ENCODE results near the gene DHRS11. TPM values are rescaled to one million over a fixed set of nuclear protein-coding genes. Genes with fewer than 3 reads are reported as not detected.

Gene DHRS11
- total and polyA plus RNA-seq, 2 of the 4 experiments (the other 2 are of a cell fraction): 7.0 to 14.5 TPM

GRCh38 chr17:36601303-36602029, 9.8 kb downstream of the DHRS11 start, which contains the start of gene MRM1:
TSS of gene MRM1 (plus strand) at chr17:36601583. CDS start at chr17:36601811, 228 bp downstream.
- Histone ChIP-seq H3K18ac (ENCODE audit: low read depth, low read length) (peak within 1 kb of the TSS; percentile 31), H3K9me3 (ENCODE audit: control insufficient read depth, insufficient read depth, low read length) (no peaks in the 10 kb centered on the region), H2AK9ac (replicated peaks; ENCODE audit: low read depth, low read length, poor library complexity) (peak within 1 kb of the TSS; percentile 63), H3K79me1 (ENCODE audit: low read depth in 1 of 2, low read length in 2 of 2) (peaks cover 27 to 59% of the 10 kb centered on the region in 2 experiments; a peak in 3 of 4 replicates), H3K36me3 (ENCODE audit: control insufficient read depth, insufficient read depth, low read length) (no peaks in the 10 kb centered on the region; the same call in 1 of the 2 replicates), H2BK15ac (ENCODE audit: low read depth, low read length) (peak within 1 kb of the TSS; percentile 15; the same call in 1 of the 3 replicates), H2BK120ac (ENCODE audit: low read depth, low read length) (peak within 1 kb of the TSS; percentile 20; the same call in 1 of the 2 replicates), H3K9me1 (ENCODE audit: insufficient read depth, low read length) (peaks cover 14% of the 10 kb centered on the region; the same call in 1 of the 2 replicates), H2BK5ac (ENCODE audit: low read depth, low read length, poor library complexity, severe bottlenecking) (peak within 1 kb of the TSS; percentile 60), H4K8ac (ENCODE audit: low read depth in 2 of 2, low read length in 2 of 2) (peak within 1 kb of the TSS; percentile 93 to 98), H3K14ac (replicated peaks; ENCODE audit: low read depth, low read length) (peak within 1 kb of the TSS; percentile 91), H3K56ac (ENCODE audit: extremely low read depth, insufficient read depth, low read length) (peak within 1 kb of the TSS; percentile 59), H3K27ac (ENCODE audit: insufficient read depth, low read length) (peak within 1 kb of the TSS; percentile 74), H2AK5ac (ENCODE audit: low read depth, low read length) (peak within 1 kb of the TSS; percentile 84), H4K20me1 (ENCODE audit: insufficient read depth, low read length) (peaks cover 14% of the 10 kb centered on the region), H2AFZ (replicated peaks; ENCODE audit: low read length, poor library complexity) (peak within 1 kb of the TSS; percentile 98), H3K4me3 (ENCODE audit: insufficient read depth, low read depth, low read length) (peak within 1 kb of the TSS; percentile 79), H4K5ac (ENCODE audit: low read depth, low read length) (peak within 1 kb of the TSS; percentile 77), H4K91ac (ENCODE audit: insufficient read depth, low read depth, low read length) (peak within 1 kb of the TSS; percentile 51), H3K23ac (ENCODE audit: low read depth, low read length) (peak within 1 kb of the TSS; percentile 66), H3K27me3 (ENCODE audit: control insufficient read depth, insufficient read depth, low read length) (no peaks in the 10 kb centered on the region), H3K4ac (ENCODE audit: low read depth, low read length) (peak within 1 kb of the TSS; percentile 86), H2BK20ac (ENCODE audit: low read depth, low read length) (no peak within 1 kb of the TSS), H3K4me1 (ENCODE audit: control insufficient read depth, insufficient read depth, low read length) (peaks cover 6% of the 10 kb centered on the region), H3K9ac (ENCODE audit: low read depth, low read length) (peak within 1 kb of the TSS; percentile 79), H3K4me2 (ENCODE audit: low read depth, low read length) (peak within 1 kb of the TSS; percentile 88)
- dilution Hi-C loops (cut with HindIII; ENCODE audit: low sequenced_read_pairs, unreplicated experiment): no loop called here
- in situ Hi-C loops (cut with MboI; ENCODE audit: low sequenced_read_pairs): loop anchor here (10.0 kb wide), 1 partner anchor 773 kb away; the partner anchor contains the start of gene C17orf78
- intact Hi-C loops (cut with micrococcal nuclease): loop anchor here (2.0 to 5.0 kb wide), 3 partner anchors 619 to 891 kb away; no protein-coding TSS in a partner anchor
- DNase-seq: peak; percentile 89
- ATAC-seq (ENCODE audit: low read depth): peak; percentile 93
- WGBS, 2 experiments (ENCODE audit: extremely low coverage in 2 of 2, insufficient read length in 1 of 2): 1% methylated on average over 24 of the region's 60 CpGs; no CpG with 5 or more reads in 1 of the 2 experiments
- no TSS peak for BruUV-seq (replicated peaks)
- POLR2A ChIA-PET (ENCODE audit: unreplicated experiment): interaction anchor here (0.6 kb wide), 2 partner anchors 57 to 749 kb away, joined by 4 to 5 read pairs; partner anchors contain the start of gene GGNBP2
- CTCF ChIA-PET: interaction anchor here (1.3 to 1.5 kb wide), 2 partner anchors 10 to 772 kb away, joined by 4 to 6 read pairs; no protein-coding TSS in a partner anchor
- TF ChIP-seq RCOR1 (IDR thresholded peaks at IDR 0.05; ENCODE audit: insufficient replicate concordance, low read length): no peak
- no peak for TF ChIP-seq NFE2L2 (IDR thresholded peaks at IDR 0.05; ENCODE audit: low read depth, low read length)
- TF ChIP-seq USF2 (IDR thresholded peaks at IDR 0.05; ENCODE audit: low read depth, low read length): peak; percentile 84
- TF ChIP-seq MAZ (IDR thresholded peaks at IDR 0.05; ENCODE audit: borderline replicate concordance, low read depth, low read length): peak; percentile 77; the same call in 1 of the 2 replicates
- TF ChIP-seq RFX5 (IDR thresholded peaks at IDR 0.05; ENCODE audit: low read depth, low read length): no peak
- no peak for TF ChIP-seq BHLHE40 (IDR thresholded peaks at IDR 0.05; ENCODE audit: low read depth, low read length)
- TF ChIP-seq FOS (IDR thresholded peaks at IDR 0.05; ENCODE audit: low read depth, low read length): no peak
- TF ChIP-seq ELK1 (IDR thresholded peaks at IDR 0.05; ENCODE audit: borderline replicate concordance, low read depth, low read length): no peak
- no peak for TF ChIP-seq MAFK (IDR thresholded peaks at IDR 0.05; ENCODE audit: low read depth, low read length)
- TF ChIP-seq MXI1 (IDR thresholded peaks at IDR 0.05; ENCODE audit: borderline replicate concordance, low read depth, low read length): peak; percentile 98
- peak; percentile 81 for TF ChIP-seq POLR2A (IDR thresholded peaks at IDR 0.05; ENCODE audit: low read depth, low read length)
- peak; percentile 23; the same call in 1 of the 2 replicates for TF ChIP-seq CTCF (conservative IDR thresholded peaks at IDR 0.05; ENCODE audit: low read depth, low read length)
- TF ChIP-seq CHD1 (IDR thresholded peaks at IDR 0.05; ENCODE audit: low read depth, low read length): no peak
